GM18508 (cell line): Measurements from ENCODE around the gene SLC3A2.
"Not testable (repeated sequence)": the region's sequence is repeated elsewhere in the genome, so short reads cannot be mapped to it uniquely, and the experiment has no call there.

ENCODE experiments used
- ATAC-seq: cut with Tn5 transposase; IDR thresholded peaks from one replicate; pipeline ENCODE4 v1.9.1; 2021; ENCODE audit warnings: moderate number of reproducible peaks; ENCODE audit not compliant: insufficient read depth, unreplicated experiment

Gene SLC3A2

GRCh38 chr11:62851807-62852522 lies 28.7 kb upstream of the SLC3A2 start:
- ATAC-seq = no peak

DNA sequence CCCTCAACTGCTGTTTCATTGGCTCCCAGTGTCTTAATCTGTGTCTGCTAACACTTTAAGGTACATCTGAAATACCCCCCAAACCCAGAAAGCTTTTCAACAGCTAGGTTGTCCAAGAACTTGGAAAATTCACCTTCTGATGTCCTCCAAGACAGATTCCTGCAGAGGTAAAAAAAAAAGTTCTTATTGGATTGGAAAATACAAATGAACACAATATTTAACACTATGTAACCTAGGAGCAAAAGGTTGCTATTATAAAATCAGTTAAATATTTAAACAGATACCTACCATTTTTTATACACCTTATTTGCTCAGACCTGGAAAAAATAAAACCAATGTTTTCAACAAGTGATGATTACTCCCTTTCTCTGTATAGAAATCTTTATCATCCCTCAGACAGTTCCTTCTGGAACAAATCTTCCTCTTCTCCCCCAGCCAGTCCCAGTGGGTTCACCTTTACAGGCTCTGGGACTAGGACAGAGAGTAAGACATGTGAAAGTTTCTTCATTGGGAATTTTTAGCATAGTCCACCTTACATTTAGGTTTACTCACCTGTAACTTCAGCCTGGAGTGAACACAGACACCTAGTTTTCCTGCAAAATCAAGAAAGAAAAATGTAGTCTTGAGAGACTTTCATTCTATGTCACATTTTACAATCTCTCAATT lies 28.0 kb upstream of the SLC3A2 start:
- ATAC-seq = no peak

GRCh38 chr11:62853279-62853965 lies 27.3 kb upstream of the SLC3A2 start:
- ATAC-seq = no peak

DNA sequence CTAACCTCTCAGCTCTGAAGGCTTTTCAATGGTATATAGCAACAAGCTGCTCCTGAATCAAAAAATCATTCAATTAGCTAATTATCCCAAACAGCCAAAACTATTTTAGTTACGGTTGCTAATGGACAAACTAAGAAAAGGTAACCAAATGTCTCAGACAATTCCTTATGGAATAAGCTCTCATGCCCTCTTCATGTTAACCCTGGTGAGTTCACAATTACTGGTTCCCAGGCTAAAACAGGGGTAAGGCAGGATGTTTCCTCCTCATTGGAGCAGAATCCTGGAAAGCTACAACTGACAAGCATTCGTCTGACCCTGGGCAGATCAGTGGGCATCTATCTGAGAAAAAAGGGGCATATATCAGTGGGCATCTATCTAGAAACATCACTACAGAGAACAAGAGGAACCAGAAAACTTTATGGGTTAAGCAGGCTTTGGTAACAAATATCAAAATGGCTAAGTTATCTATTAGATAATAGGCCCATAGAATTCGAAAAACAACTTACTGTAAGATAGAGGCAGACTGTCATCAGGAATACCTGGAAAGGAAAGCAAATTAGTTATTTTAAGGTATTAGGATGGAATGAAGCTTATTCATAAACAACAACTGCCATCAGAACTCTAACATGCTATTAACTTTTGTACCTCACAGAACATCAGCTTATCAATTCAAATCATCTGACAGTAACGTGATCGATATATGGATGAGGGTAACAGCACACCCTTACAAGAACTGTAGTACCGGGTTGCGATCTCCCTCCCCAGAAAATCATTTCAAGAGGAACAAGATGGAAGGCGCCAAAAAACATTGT lies 26.5 kb upstream of the SLC3A2 start:
- no peak for ATAC-seq

DNA sequence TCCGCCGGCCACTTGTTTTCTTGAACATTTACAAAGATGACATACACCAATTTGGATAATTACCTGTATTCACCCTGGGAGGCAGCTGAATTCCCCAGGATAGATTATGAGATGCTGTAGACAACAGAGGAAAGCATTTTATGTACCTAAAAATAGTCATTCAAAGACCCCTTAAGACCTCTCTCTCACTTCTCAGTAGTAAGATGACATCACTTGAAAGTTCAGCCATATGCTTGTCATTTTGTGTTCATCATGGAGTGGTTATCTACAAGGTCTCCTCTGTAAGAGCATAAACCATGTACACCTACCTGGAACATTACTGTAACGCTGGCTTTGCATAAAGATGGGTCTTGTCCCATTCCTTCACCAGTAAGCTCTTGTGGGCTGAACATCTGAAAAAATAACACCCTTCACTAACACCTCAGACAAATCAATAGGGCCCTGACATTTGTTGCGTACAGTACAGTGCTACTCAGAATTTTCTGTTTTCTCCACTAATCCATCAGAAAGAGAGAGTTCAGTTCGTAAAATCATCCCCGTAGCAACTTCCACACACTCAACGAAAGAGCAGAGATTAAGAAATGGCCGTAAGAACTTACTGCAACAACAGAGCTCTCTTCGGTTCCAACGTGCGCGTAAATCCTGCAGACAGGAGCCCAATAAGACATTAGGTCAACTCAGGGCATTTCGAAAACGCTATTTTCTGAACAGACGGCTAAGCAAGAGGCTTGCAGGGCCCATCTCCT lies 25.7 kb upstream of the SLC3A2 start:
- no peak for ATAC-seq

DNA sequence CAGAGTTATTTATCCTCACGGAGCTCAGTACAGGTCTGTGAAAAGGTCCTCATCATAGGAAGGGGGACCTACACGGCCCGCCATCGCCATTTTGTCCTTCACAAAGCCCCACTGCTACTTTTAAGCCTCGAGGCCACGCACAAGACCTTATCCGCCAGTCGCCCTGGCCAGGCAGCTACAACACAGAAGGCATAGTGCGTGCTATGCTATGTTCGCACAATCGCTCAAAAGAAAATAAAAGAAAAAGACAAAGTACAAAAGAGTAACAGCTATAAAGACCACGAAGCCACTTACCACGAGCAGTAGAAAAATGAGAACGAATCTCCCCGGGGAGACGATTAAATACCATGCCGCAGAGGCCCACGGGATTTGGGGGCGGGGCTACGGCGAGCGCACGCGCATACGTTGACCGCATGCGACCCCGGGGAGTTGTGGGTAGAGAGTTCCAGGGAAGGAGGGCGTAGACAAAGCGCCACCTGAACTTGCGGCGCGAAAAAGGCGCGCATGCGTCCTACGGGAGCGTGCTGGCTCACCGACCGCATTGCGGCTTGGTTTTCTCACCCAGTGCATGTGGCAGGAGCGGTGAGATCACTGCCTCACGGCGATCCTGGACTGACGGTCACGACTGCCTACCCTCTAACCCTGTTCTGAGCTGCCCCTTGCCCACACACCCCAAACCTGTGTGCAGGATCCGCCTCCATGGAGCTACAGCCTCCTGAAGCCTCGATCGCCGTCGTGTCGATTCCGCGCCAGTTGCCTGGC lies 24.9 kb upstream of the SLC3A2 start:
- peak; percentile 59 for ATAC-seq

DNA sequence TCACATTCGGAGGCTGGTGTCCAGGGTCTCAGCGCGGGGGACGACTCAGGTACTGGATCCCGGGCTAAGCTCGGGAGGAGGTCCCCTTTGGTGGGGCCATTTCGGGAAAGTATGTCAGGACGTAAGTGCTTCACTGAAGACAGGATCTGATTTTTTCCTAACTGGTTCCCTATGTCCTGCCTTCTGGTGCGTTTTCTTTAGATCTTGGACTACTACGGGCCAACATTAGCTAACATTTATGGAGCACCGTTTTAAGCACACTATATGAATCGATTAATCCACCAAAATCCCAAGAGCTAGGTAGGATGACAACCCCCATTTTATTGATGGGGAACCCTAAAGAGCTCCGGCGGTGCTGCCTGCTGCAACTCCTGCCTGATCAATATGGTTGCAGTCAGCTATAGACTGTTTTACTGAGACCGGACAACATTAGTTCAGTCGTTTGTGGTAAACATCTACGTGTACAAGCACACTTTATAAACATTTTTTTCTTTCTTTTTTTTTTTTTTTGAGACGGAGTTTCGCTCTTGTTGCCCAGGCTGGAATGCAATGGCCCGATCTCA lies 24.3 kb upstream of the SLC3A2 start:
- no peak for ATAC-seq

DNA sequence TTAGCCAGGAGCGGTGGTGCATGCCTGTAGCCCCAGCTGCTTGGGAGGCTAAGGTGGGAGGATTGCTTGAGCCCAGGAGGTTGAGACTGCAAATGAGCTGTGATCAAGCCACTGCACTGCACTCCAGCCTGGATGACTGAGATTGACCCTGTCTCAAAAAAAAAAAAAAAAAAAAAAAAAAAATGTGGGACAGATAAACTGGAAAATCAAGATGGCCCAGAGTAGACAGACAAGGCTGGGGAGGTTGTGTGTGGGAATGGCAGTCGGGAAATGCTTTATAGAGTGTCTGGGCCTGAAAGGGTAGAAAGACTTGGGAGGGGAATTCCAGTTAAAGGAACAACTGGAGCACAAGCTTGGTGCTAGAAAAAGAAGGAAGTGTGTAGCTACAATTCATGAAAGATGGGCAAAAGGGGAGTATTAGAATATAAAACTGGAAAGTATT lies 23.1 kb upstream of the SLC3A2 start:
- ATAC-seq = no peak

DNA sequence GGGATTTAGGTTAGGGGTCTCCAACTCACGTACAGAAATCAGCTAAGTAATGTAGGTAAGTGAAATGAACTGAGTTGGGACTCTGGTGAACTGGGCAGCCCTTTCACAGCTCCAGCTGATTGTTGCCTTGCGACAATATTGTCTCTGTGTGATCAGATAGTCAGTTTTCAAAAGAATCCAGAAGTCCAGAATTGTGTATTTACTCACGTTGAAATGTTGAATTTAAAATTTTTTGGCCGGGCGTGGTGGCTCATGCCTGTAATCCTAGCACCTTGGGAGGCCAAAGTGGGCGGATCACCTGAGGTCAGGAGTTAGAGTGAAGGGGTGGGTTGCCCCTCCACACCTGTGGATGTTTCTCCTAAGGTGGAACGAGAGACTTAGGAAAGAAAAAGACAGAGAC lies 22.5 kb upstream of the SLC3A2 start:
- no peak for ATAC-seq

GRCh38 chr11:62859281-62859703 lies 21.4 kb upstream of the SLC3A2 start:
- ATAC-seq = not testable (repeated sequence)

- ATAC-seq = no peak
Observed at GRCh38 chr11:62860835-62861563, 19.7 kb upstream of the SLC3A2 start.

GRCh38 chr11:62861564-62862192 lies 19.0 kb upstream of the SLC3A2 start:
- ATAC-seq = not testable (repeated sequence)

DNA sequence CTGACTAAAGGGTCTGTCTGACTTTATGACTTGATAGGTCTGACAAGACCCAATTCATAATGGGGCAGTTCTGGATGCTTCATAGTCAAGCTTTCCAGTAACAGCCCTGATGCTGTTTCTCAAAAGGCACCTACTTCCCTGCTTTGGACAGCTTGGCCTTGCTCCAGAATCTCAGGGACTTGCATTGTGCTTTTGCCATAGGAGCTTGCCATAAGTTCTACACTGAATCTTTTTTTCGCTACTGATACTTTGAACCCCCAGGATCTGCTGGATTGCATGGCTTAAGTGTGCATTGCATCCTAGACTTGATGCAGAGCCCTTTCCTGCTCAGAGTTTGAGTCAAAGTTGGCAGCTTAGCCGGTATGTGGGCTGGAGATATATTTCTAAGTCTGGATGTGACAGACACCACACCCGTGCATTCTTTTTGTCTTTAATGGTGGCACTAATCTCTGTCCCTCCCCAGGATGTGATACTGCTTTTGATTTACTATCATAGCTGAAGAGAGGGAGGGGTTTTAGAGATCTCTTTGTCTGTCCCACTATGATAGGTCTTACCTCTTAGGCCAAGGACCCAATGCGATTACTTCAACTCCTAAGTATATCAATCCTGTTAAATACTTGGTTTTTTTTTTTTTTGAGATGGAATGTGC lies 16.9 kb upstream of the SLC3A2 start:
- ATAC-seq = no peak

- ATAC-seq = no peak
Observed at GRCh38 chr11:62865635-62866034, 15.1 kb upstream of the SLC3A2 start.

- no peak for ATAC-seq
Observed at GRCh38 chr11:62874851-62875250, 5.8 kb upstream of the SLC3A2 start.

- no peak for ATAC-seq
Observed at GRCh38 chr11:62875698-62876478, 4.8 kb upstream of the SLC3A2 start.
